ENCODE data around the gene CACNA2D1. TPM values are rescaled to one million over a fixed set of nuclear protein-coding genes. Genes with fewer than 3 reads are reported as not detected.

The CACNA2D1 gene
- total RNA-seq, 1 experiment from 2014 or later, result 0.27 TPM

- BruUV-seq (replicated peaks), result no TSS peak
- CTCF ChIA-PET, result no interaction called here
These were observed 130.9 kb downstream of the CACNA2D1 start for GRCh38 chr7:82312646-82313045.

More at GRCh38 chr7:82312646-82313045, 130.9 kb downstream of the CACNA2D1 start:
- Histone ChIP-seq H3K36me3 (ENCODE audit: control insufficient read depth in 1 of 2, insufficient read depth in 2 of 2, low read length in 2 of 2) (no peaks in the 10 kb centered on the region), H3K9ac (ENCODE audit: low read length) (no peak overlapping the region), H3K9me3 (ENCODE audit: control insufficient read depth in 1 of 2, insufficient read depth in 1 of 2, low read depth in 1 of 2, low read length in 2 of 2) (no peaks in the 10 kb centered on the region), H3K27ac (ENCODE audit: low read depth, low read length) (no peak overlapping the region), H2AFZ (ENCODE audit: low read depth, low read length, poor library complexity, severe bottlenecking) (no peak overlapping the region), H4K20me1 (ENCODE audit: insufficient read depth) (no peaks in the 10 kb centered on the region), H3K4me2 (ENCODE audit: low read length) (no peak overlapping the region), H3K4me1 (ENCODE audit: control insufficient read depth in 1 of 2, insufficient read depth in 2 of 2, low read length in 2 of 2) (no peaks in the 10 kb centered on the region), H3K9me2 (ENCODE audit: insufficient read depth) (no peaks in the 10 kb centered on the region), H3K27me3 (ENCODE audit: insufficient read depth, low read length) (no peaks in the 10 kb centered on the region), H3K79me2 (ENCODE audit: insufficient read depth, low read length) (no peaks in the 10 kb centered on the region), H3K4me3 (replicated peaks in 1 of 2; ENCODE audit: low read depth in 1 of 2, low read length in 2 of 2) (no peak overlapping the region)
- POLR2A ChIA-PET, result no interaction called here
- no peak for TF ChIP-seq ZFX (IDR thresholded peaks at IDR 0.05)
- no peak for TF ChIP-seq JUND (IDR thresholded peaks at IDR 0.05)
- TF ChIP-seq ZBTB33 (IDR thresholded peaks at IDR 0.05; ENCODE audit: extremely low read depth, insufficient replicate concordance, low read length), result no peak
- TF ChIP-seq CBX3 (IDR thresholded peaks at IDR 0.05; ENCODE audit: low read depth), result no peak
- no peak for TF ChIP-seq REST (IDR thresholded peaks at IDR 0.05; ENCODE audit: low read depth)
- TF ChIP-seq CTCF (IDR thresholded peaks at IDR 0.05 in 2 of 3, conservative IDR thresholded peaks at IDR 0.05 in 1 of 3; ENCODE audit: borderline replicate concordance in 1 of 3, insufficient read depth in 1 of 3, low read depth in 2 of 3, low read length in 2 of 3), result no peak
- TF ChIP-seq RAD21 (IDR thresholded peaks at IDR 0.05; ENCODE audit: low read depth), result no peak
- no peak for TF ChIP-seq EZH2 (IDR thresholded peaks at IDR 0.05)
- TF ChIP-seq POLR2A (IDR thresholded peaks at IDR 0.05; ENCODE audit: borderline replicate concordance, extremely low read depth, insufficient read depth, insufficient read length), result no peak
- no peak for TF ChIP-seq CEBPB (IDR thresholded peaks at IDR 0.05; ENCODE audit: low read depth)
- TF ChIP-seq FOSL1 (IDR thresholded peaks at IDR 0.05; ENCODE audit: low read depth), result no peak
- TF ChIP-seq YY1 (IDR thresholded peaks at IDR 0.05; ENCODE audit: extremely low read depth, insufficient replicate concordance, low read depth, low read length), result no peak
- no peak for TF ChIP-seq ELF1 (IDR thresholded peaks at IDR 0.05; ENCODE audit: borderline replicate concordance, low read depth)
- TF ChIP-seq EGR1 (IDR thresholded peaks at IDR 0.05; ENCODE audit: low read depth), result no peak
- no peak for TF ChIP-seq SRF (IDR thresholded peaks at IDR 0.05; ENCODE audit: low read depth)
- TF ChIP-seq ATF3 (IDR thresholded peaks at IDR 0.05), result no peak
- RAD21 ChIA-PET (ENCODE audit: low non-redundant PET in 1 of 2, low total read pairs in 2 of 2, uncharacterized antibody in 2 of 2, unreplicated experiment in 2 of 2), result no interaction called here
- DNase-seq (ENCODE audit: low read depth, low spot score) (no peak), ATAC-seq (no peak)
- intact Hi-C loops (cut with micrococcal nuclease), result no loop called here

Measured in HCT116 (cell line).